Lower leg skin (tissue), 4 donors: ENCODE measurements around the gene IL33. TPM values are rescaled to one million over a fixed set of nuclear protein-coding genes. Genes with fewer than 3 reads are reported as not detected.

Experiments used
- DNase-seq, 2 donors: peaks; one replicate each; pipeline ENCODE4 v3.0.0-alpha.2; 2019; ENCODE audit warnings: low spot score in 2 of 2
- H3K4me3 ChIP-seq: fragments of 200-600 bp; sonication (generic); 2 replicates; pipeline ENCODE4 v1.5.1; 2017; ENCODE audit warnings: mild to moderate bottlenecking, low read depth; ENCODE audit not compliant: poor library complexity, severe bottlenecking
- CTCF ChIP-seq, 3 donors: fragments of 450-650 bp; IDR thresholded peaks; one replicate each; pipeline ENCODE4 v1.5.1; 2016; ENCODE audit warnings: antibody characterized with exemption in 3 of 3, mild to moderate bottlenecking in 3 of 3, moderate library complexity in 2 of 3
- POLR2A ChIP-seq, 2 donors: fragments of 450-650 bp; IDR thresholded peaks; one replicate each; pipeline ENCODE4 v1.6.1; 2016 to 2017; ENCODE audit warnings: antibody characterized with exemption in 2 of 2, mild to moderate bottlenecking in 1 of 2, moderate library complexity in 1 of 2
- WGBS, 2 donors: methylation state at CpG; one replicate each; pipeline ENCODE4 v1.1.5; 2018; 5-methylcytosine and 5-hydroxymethylcytosine counted together
- intact Hi-C: fragments of 100-400 bp; cut with DNase I; formaldehyde crosslinking; loops from one replicate; pipeline ENCODE4 v1.15.0; 2023; ENCODE audit warnings: low total_unique reads
- total RNA-seq, 4 donors: library from RNA; depleted of rRNA; stranded (reverse); fragments of >200 nt; gene quantifications; one replicate each; pipeline ENCODE4 v1.1.0, GENCODE V29; 2016

Gene IL33
- total RNA-seq, 4 donors from 2014 or later, result 4.1 to 28.5 (median 8.2) TPM

- TF ChIP-seq POLR2A (IDR thresholded peaks at IDR 0.05), result no peak
- no peak for TF ChIP-seq CTCF (IDR thresholded peaks at IDR 0.05)
- intact Hi-C loops, result no loop called here
- no peak overlapping the region for H3K4me3 ChIP-seq
- no peak for DNase-seq
- WGBS, 2 donors, result 80 to 81% methylated on average over 4 of the region's 4 CpGs
These were observed 3.4 kb downstream of the IL33 start for GRCh38 chr9:6219040-6219439.

GRCh38 chr9:6219981-6220380 is 4.4 kb downstream of the IL33 start:
- intact Hi-C loops, result no loop called here
- DNase-seq, result no peak
- no peak overlapping the region for H3K4me3 ChIP-seq
- no peak for TF ChIP-seq CTCF (IDR thresholded peaks at IDR 0.05)
- 69 to 76% methylated on average over 2 of the region's 2 CpGs for WGBS, 2 donors

GRCh38 chr9:6224393-6225154 is 9.0 kb downstream of the IL33 start:
- no peak for DNase-seq
- TF ChIP-seq CTCF (IDR thresholded peaks at IDR 0.05), result no peak
- no peak for TF ChIP-seq POLR2A (IDR thresholded peaks at IDR 0.05)
- no peak overlapping the region for H3K4me3 ChIP-seq
- 38 to 60% methylated on average over 1 of the region's 1 CpG for WGBS, 2 donors
- intact Hi-C loops, result no loop called here

- intact Hi-C loops, result no loop called here
- TF ChIP-seq POLR2A (IDR thresholded peaks at IDR 0.05), result no peak
- no peak for TF ChIP-seq CTCF (IDR thresholded peaks at IDR 0.05)
- WGBS, 2 donors, result 20 to 33% methylated on average over 1 of the region's 1 CpG
- H3K4me3 ChIP-seq, result no peak overlapping the region
- no peak for DNase-seq
These were observed 11.1 kb downstream of the IL33 start for GRCh38 chr9:6226696-6227095.

GRCh38 chr9:6229186-6229585 is 13.6 kb downstream of the IL33 start:
- WGBS, 2 donors, result 91 to 98% methylated on average over 2 of the region's 2 CpGs

More at GRCh38 chr9:6229186-6229585, 13.6 kb downstream of the IL33 start:
- intact Hi-C loops, result no loop called here
- H3K4me3 ChIP-seq, result no peak overlapping the region
- DNase-seq, result no peak
- TF ChIP-seq POLR2A (IDR thresholded peaks at IDR 0.05) (no peak), CTCF (IDR thresholded peaks at IDR 0.05) (no peak)
